Endothelial cell of umbilical vein (primary cell): ENCODE measurements around the gene SCYGR1. TPM values are rescaled to one million over a fixed set of nuclear protein-coding genes. Genes with fewer than 3 reads are reported as not detected.

Source experiments
- BruUV-seq: library from RNA; stranded (reverse); fragments of 400-500 nt; replicated peaks from 2 replicates; lab custom pipeline; 2021; lab: Mats Ljungman, UMichigan
- CTCF ChIA-PET: fragments of 300-600, 350-600 bp; sonication (Branson Sonifier 250); formaldehyde crosslinking; loops from one replicate; lab custom pipeline; 2021; ENCODE audit warnings: antibody characterized with exemption, inconsistent platforms; lab: Charles Lee
- POLR2A ChIA-PET: fragments of 300-600, 350-600 bp; sonication (Branson Sonifier 250); formaldehyde crosslinking; loops from one replicate; lab custom pipeline; 2021; ENCODE audit warnings: antibody characterized with exemption, inconsistent platforms; lab: Charles Lee
- DNase-seq: peaks from one replicate; pipeline ENCODE4 v3.0.0-alpha.2; 2011; ENCODE audit warnings: low read depth, low spot score
- FAIRE-seq: peaks from 2 replicates; lab custom pipeline; 2011; peaks lifted over from hg19 to GRCh38; lab: Jason Lieb, UNC
- H2AFZ ChIP-seq: 2 replicates; pipeline ENCODE4 v1.6.0; 2012; ENCODE audit warnings: low read depth, low read length, control low read depth, inconsistent platforms
- H3K27ac ChIP-seq: 2 replicates; pipeline ENCODE4 v1.5.1; 2011; ENCODE audit warnings: low read depth, mild to moderate bottlenecking, control low read depth, low read length, moderate library complexity; ENCODE audit not compliant: insufficient read depth
- H3K27me3 ChIP-seq, 2 experiments: 2 replicates each; pipeline versions ENCODE4 v1.6.0 to v1.6.1; 2011; ENCODE audit warnings: low read length in 2 of 2, mixed read lengths in 1 of 2; ENCODE audit not compliant: control insufficient read depth in 2 of 2, insufficient read depth in 2 of 2
- H3K36me3 ChIP-seq, 2 experiments: 2 replicates in 1 of 2; 3 replicates in 1 of 2; pipeline ENCODE4 v1.5.1; 2011; ENCODE audit warnings: low read length in 2 of 2, mild to moderate bottlenecking in 1 of 2, moderate library complexity in 1 of 2; ENCODE audit not compliant: control insufficient read depth in 2 of 2, insufficient read depth in 2 of 2; ENCODE audit errors: extremely low read depth in 1 of 2
- H3K4me1 ChIP-seq: 3 replicates; pipeline ENCODE4 v1.5.1; 2011; ENCODE audit warnings: mild to moderate bottlenecking, low read length; ENCODE audit not compliant: control insufficient read depth, insufficient read depth; ENCODE audit errors: extremely low read depth
- H3K4me2 ChIP-seq: 2 replicates; pipeline ENCODE4 v1.6.1; 2011; ENCODE audit warnings: low read length, control low read depth, mixed read lengths; ENCODE audit not compliant: insufficient read depth
- H3K4me3 ChIP-seq, 3 experiments: fragments of 200-600 bp in 1 of 3; sonication (generic), shearing (Covaris generic) in 1 of 3; replicated peaks in 1 of 3; 2 replicates each; pipeline ENCODE4 v1.5.1; 2011 to 2016; ENCODE audit warnings: control low read depth in 3 of 3, low read length in 3 of 3, mild to moderate bottlenecking in 2 of 3, inconsistent platforms in 1 of 3, low read depth in 1 of 3, moderate library complexity in 1 of 3; ENCODE audit not compliant: insufficient read depth in 1 of 3
- H3K79me2 ChIP-seq: 2 replicates; pipeline ENCODE4 v1.6.0; 2012; ENCODE audit warnings: low read length, inconsistent platforms; ENCODE audit not compliant: control insufficient read depth, insufficient read depth
- H3K9ac ChIP-seq: replicated peaks from 2 replicates; pipeline ENCODE3; 2011; ENCODE audit warnings: low read length, control low read depth; ENCODE audit not compliant: insufficient read depth; ENCODE audit errors: extremely low read depth
- H3K9me1 ChIP-seq: replicated peaks from 3 replicates; pipeline ENCODE4 v1.6.0; 2011; ENCODE audit warnings: mild to moderate bottlenecking, low read length; ENCODE audit not compliant: control insufficient read depth, insufficient read depth; ENCODE audit errors: extremely low read depth
- H3K9me3 ChIP-seq: replicated peaks from 2 replicates; pipeline ENCODE4 v1.5.1; 2012; ENCODE audit warnings: low read length, inconsistent platforms; ENCODE audit not compliant: control insufficient read depth, insufficient read depth
- H4K20me1 ChIP-seq: replicated peaks from 2 replicates; pipeline ENCODE3; 2011; ENCODE audit warnings: mild to moderate bottlenecking, low read length; ENCODE audit not compliant: control insufficient read depth, insufficient read depth; ENCODE audit errors: extremely low read depth
- EZH2 ChIP-seq: IDR thresholded peaks from 2 replicates; pipeline ENCODE4 v1.6.1; 2012; ENCODE audit warnings: borderline replicate concordance, low read depth, mild to moderate bottlenecking, moderate library complexity, low read length, inconsistent platforms; ENCODE audit not compliant: severe bottlenecking
- FOS ChIP-seq: IDR thresholded peaks from 2 replicates; pipeline ENCODE4 v1.6.1; 2011; ENCODE audit warnings: mild to moderate bottlenecking, low read length, moderate library complexity, borderline replicate concordance; ENCODE audit not compliant: insufficient read depth
- GATA2 ChIP-seq: IDR thresholded peaks from 2 replicates; pipeline ENCODE4 v1.7.0; 2011; ENCODE audit warnings: low read depth, mild to moderate bottlenecking, moderate library complexity, mixed read lengths, low read length; ENCODE audit not compliant: insufficient read length, insufficient read depth
- JUN ChIP-seq: IDR thresholded peaks from 2 replicates; pipeline ENCODE4 v1.6.1; 2011; ENCODE audit warnings: borderline replicate concordance, low read depth; ENCODE audit not compliant: insufficient read length, insufficient read depth
- MYC ChIP-seq: IDR thresholded peaks from one replicate; pipeline ENCODE4 v1.6.1; 2011; ENCODE audit warnings: mild to moderate bottlenecking, low read depth, low read length
- POLR2A ChIP-seq: IDR thresholded peaks from 2 replicates; pipeline ENCODE4 v1.6.1; 2012; ENCODE audit warnings: low read depth, mild to moderate bottlenecking, control low read depth, low read length
- POLR2AphosphoS5 ChIP-seq: IDR thresholded peaks from 2 replicates; pipeline ENCODE4 v1.6.1; 2012; ENCODE audit warnings: low read depth, mild to moderate bottlenecking, control low read depth, low read length, moderate library complexity; ENCODE audit not compliant: insufficient read depth
- dilution Hi-C: fragments of 300-500 bp; cut with MboI; formaldehyde crosslinking; loops from one replicate; pipeline ENCODE4 v1.15.0; 2019; ENCODE audit warnings: low sequenced_read_pairs; ENCODE audit not compliant: extremely low pct_ligation_motif_present
- intact Hi-C: fragments of 100-400 bp; cut with micrococcal nuclease; formaldehyde crosslinking; loops from one replicate; pipeline ENCODE4 v1.10.0; 2022
- polyA plus RNA-seq, 4 experiments: library from polyadenylated mRNA; depleted of rRNA in 3 of 4; stranded (reverse) in 3 of 4; unstranded in 1 of 4; fragments of >200 nt; gene quantifications; 2 replicates each; pipeline versions ENCODE4 v1.2.1 to v1.2.3, GENCODE V29; 2011 to 2012; ENCODE audit warnings: missing spikeins in 1 of 4
- total RNA-seq: library from RNA; stranded (reverse); gene quantifications from 2 replicates; pipeline ENCODE4 v1.2.3, GENCODE V29; 2021

SCYGR1 gene
- total and polyA plus RNA-seq, 2 donors (not counting 3 experiments of a cell fraction or from before 2014, with no cell fraction given), result not detected

DNA sequence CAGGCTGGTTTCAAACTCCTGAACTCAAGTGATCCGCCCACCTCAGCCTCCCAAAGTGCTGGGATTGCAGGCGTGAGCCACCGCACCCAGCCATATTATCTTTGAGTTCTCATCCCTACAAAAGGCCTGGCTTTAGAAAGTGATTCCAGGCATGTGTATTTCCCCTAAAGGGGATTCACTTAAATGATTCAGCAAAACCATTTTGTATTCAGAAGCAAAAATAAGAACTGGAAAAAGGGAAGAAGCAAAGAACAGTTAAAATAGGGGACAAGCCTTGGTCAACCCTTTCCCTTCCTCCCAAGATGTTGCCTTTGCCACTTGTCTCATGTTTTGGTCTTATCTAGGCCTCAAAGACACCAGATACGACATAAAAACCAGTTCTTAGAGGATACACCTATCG lies 19.2 kb downstream of the SCYGR1 start:
- no TSS peak for BruUV-seq
- no peaks in the 10 kb centered on the region for H3K9me1 ChIP-seq
- no peak overlapping the region for H3K4me2 ChIP-seq
- no peak for TF ChIP-seq GATA2
- TF ChIP-seq POLR2A, result no peak
- TF ChIP-seq EZH2, result no peak
- TF ChIP-seq JUN, result no peak
- no peak for TF ChIP-seq FOS
- no peak overlapping the region for H2AFZ ChIP-seq
- H3K4me3 ChIP-seq, result no peak overlapping the region
- dilution Hi-C loops, result no loop called here
- ChIA-PET POLR2A (no interaction called here), CTCF (no interaction called here)
- H4K20me1 ChIP-seq, result no peaks in the 10 kb centered on the region
- no peak overlapping the region for H3K9ac ChIP-seq
- H3K27me3 ChIP-seq, result no peaks in the 10 kb centered on the region
- H3K9me3 ChIP-seq, result no peaks in the 10 kb centered on the region
- H3K4me1 ChIP-seq, result no peaks in the 10 kb centered on the region
- no peak overlapping the region for H3K27ac ChIP-seq
- H3K36me3 ChIP-seq, result no peaks in the 10 kb centered on the region
- intact Hi-C loops, result no loop called here
- no peak for DNase-seq
- no peak for FAIRE-seq
- no peaks in the 10 kb centered on the region for H3K79me2 ChIP-seq

DNA sequence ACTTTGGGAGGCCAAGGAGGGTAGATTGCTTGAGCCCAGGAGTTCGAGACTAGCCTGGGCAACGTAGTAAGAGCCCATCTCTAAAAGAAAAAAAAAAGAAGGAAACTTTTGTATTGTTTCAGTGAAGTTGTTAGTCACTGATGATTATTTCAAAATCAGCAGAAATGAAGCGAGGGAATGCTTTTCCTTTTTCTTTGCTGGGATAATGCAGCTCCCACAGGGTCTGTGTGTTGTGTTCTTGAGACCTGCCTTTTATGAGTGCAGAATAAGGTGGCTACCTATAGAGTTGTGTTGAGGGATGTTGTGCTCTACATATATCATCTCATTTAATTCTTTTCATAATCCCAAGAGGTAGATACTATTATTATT lies 20.3 kb downstream of the SCYGR1 start:
- no TSS peak for BruUV-seq
- DNase-seq, result no peak
- H3K4me1 ChIP-seq, result no peaks in the 10 kb centered on the region
- ChIA-PET CTCF (interaction anchor here (1.4 kb wide), 1 partner anchor 48 kb away, joined by 3 read pairs; no protein-coding TSS in a partner anchor), POLR2A (no interaction called here)
- H3K4me2 ChIP-seq, result no peak overlapping the region
- H2AFZ ChIP-seq, result no peak overlapping the region
- no peak overlapping the region for H3K9ac ChIP-seq
- TF ChIP-seq POLR2AphosphoS5, result no peak
- TF ChIP-seq MYC, result no peak
- TF ChIP-seq POLR2A, result no peak
- no peak for TF ChIP-seq FOS
- no peak for TF ChIP-seq EZH2
- H3K4me3 ChIP-seq, result no peak overlapping the region
- no peaks in the 10 kb centered on the region for H3K9me1 ChIP-seq
- H4K20me1 ChIP-seq, result no peaks in the 10 kb centered on the region
- no peaks in the 10 kb centered on the region for H3K36me3 ChIP-seq
- H3K79me2 ChIP-seq, result no peaks in the 10 kb centered on the region
- no peak for FAIRE-seq
- no peak overlapping the region for H3K27ac ChIP-seq
- H3K27me3 ChIP-seq, result no peaks in the 10 kb centered on the region
- intact Hi-C loops, result no loop called here
- dilution Hi-C loops, result no loop called here
- no peaks in the 10 kb centered on the region for H3K9me3 ChIP-seq
